Measurements from ENCODE around the gene TMEM242. TPM values are rescaled to one million over a fixed set of nuclear protein-coding genes. Genes with fewer than 3 reads are reported as not detected.

The TMEM242 gene
- total and polyA plus RNA-seq, 2 of the 8 experiments (the other 6 are each of a cell fraction or from before 2014, with no cell fraction given) = 2.4 to 9.0 TPM

DNA sequence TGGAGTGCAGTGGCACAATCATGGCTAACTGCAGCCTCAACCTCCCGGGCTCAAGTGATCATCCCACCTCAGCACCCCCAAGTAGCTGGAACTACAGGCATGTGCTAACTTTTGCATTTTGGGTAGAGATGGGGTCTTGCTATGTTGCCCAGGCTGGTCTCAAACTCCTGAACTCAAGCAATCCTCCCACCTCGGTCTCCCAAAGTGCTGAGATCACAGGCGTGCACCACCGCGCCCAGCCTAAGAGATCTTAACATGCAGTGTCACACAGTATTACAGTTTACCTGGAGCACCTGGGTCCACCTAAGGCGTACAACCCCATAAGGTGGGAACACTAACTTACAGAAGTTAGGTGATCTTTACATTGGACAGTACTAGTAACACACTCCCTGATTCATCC lies 29.5 kb downstream of the TMEM242 start:
- H2BK5ac ChIP-seq (ENCODE audit: low read depth, low read length) = no peak overlapping the region
- peaks cover 0 to 6% (median 0%) of the 10 kb centered on the region in 4 experiments; a peak in 1 of 7 replicates for H3K4me1 ChIP-seq (replicated peaks in 1 of 4; ENCODE audit: control insufficient read depth in 3 of 4, insufficient read depth in 4 of 4, low read length in 3 of 4)
- H4K5ac ChIP-seq (ENCODE audit: insufficient read length, low read depth, low read length) = no peak overlapping the region
- FAIRE-seq (no peak), DNase-seq (ENCODE audit: low read depth in 1 of 2, low spot score in 2 of 2) (no peak)
- H3K9ac ChIP-seq (replicated peaks in 1 of 4; ENCODE audit: extremely low read depth in 1 of 4, low read depth in 3 of 4, low read length in 3 of 4) = no peak overlapping the region
- H3K36me3 ChIP-seq (ENCODE audit: control insufficient read depth in 2 of 4, insufficient read depth in 4 of 4, low read length in 3 of 4) = no peaks in the 10 kb centered on the region; a peak in 1 of 8 replicates
- H3K27ac ChIP-seq (ENCODE audit: low read depth, low read length) = no peak overlapping the region
- H2BK15ac ChIP-seq (ENCODE audit: low read length) = no peak overlapping the region
- no peak overlapping the region for H4K91ac ChIP-seq (replicated peaks; ENCODE audit: insufficient read length, low read length)
- H2BK12ac ChIP-seq (ENCODE audit: low read depth, low read length) = no peak overlapping the region
- H3K79me2 ChIP-seq (ENCODE audit: control insufficient read depth in 1 of 2, insufficient read depth in 2 of 2, low read length in 2 of 2) = peaks cover 0 to 2% of the 10 kb centered on the region in 2 experiments; a peak in 1 of 4 replicates
- H3K18ac ChIP-seq (ENCODE audit: extremely low read depth, low read length) = no peak overlapping the region
- no peaks in the 10 kb centered on the region for H4K20me1 ChIP-seq (replicated peaks in 1 of 2; ENCODE audit: control insufficient read depth in 1 of 2, insufficient read depth in 2 of 2, low read length in 2 of 2)
- no peaks in the 10 kb centered on the region for H3K27me3 ChIP-seq (replicated peaks in 1 of 4; ENCODE audit: control insufficient read depth in 3 of 4, extremely low read depth in 1 of 4, insufficient read depth in 3 of 4, low read length in 3 of 4)
- H3K9me3 ChIP-seq (ENCODE audit: insufficient read depth in 2 of 2, low read depth in 1 of 2, low read length in 1 of 2) = no peaks in the 10 kb centered on the region
- H3K14ac ChIP-seq (ENCODE audit: insufficient read length) = no peak overlapping the region
- 85% methylated on average over 6 of the region's 6 CpGs; no CpG with 5 or more reads in 1 of the 2 experiments for WGBS, 2 experiments (ENCODE audit: extremely low coverage in 1 of 2, insufficient coverage in 1 of 2, insufficient read length in 1 of 2, insufficient replicate concordance in 2 of 2, low coverage in 1 of 2, low lambda C conversion rate in 2 of 2, missing lambda C conversion rate in 1 of 2)
- H3K4ac ChIP-seq (replicated peaks; ENCODE audit: insufficient read length, low read depth, low read length) = no peak overlapping the region
- ChIA-PET CTCF (ENCODE audit: partially characterized antibody) (interaction anchor here (1.3 kb wide), 1 partner anchor 21 kb away, joined by 4 read pairs; no protein-coding TSS in a partner anchor), POLR2A (ENCODE audit: partially characterized antibody) (no interaction called here)
- H2AFZ ChIP-seq (ENCODE audit: low read length) = no peak overlapping the region
- no peak overlapping the region for H4K8ac ChIP-seq (ENCODE audit: extremely low read depth, insufficient read depth, low read length)
- no peak overlapping the region for H2BK120ac ChIP-seq (replicated peaks; ENCODE audit: low read depth, low read length)
- TF ChIP-seq, protein P1, sequence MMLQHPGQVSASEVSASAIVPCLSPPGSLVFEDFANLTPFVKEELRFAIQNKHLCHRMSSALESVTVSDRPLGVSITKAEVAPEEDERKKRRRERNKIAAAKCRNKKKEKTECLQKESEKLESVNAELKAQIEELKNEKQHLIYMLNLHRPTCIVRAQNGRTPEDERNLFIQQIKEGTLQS (IDR thresholded peaks at IDR 0.05; ENCODE audit: insufficient read depth, low read depth, low read length) = no peak
- TF ChIP-seq SRF (IDR thresholded peaks at IDR 0.05; ENCODE audit: low read depth, low read length) (no peak), MAFK (IDR thresholded peaks at IDR 0.05; ENCODE audit: low read depth, low read length) (no peak), POLR2AphosphoS5 (IDR thresholded peaks at IDR 0.05; ENCODE audit: low read depth, low read length) (no peak), ZNF274 (IDR thresholded peaks at IDR 0.05; ENCODE audit: borderline replicate concordance, extremely low read depth, low read length) (no peak), HDAC6 (IDR thresholded peaks at IDR 0.05; ENCODE audit: low read depth, low read length) (no peak)
- TF ChIP-seq, protein P2, sequence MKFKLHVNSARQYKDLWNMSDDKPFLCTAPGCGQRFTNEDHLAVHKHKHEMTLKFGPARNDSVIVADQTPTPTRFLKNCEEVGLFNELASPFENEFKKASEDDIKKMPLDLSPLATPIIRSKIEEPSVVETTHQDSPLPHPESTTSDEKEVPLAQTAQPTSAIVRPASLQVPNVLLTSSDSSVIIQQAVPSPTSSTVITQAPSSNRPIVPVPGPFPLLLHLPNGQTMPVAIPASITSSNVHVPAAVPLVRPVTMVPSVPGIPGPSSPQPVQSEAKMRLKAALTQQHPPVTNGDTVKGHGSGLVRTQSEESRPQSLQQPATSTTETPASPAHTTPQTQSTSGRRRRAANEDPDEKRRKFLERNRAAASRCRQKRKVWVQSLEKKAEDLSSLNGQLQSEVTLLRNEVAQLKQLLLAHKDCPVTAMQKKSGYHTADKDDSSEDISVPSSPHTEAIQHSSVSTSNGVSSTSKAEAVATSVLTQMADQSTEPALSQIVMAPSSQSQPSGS (IDR thresholded peaks at IDR 0.05; ENCODE audit: low read length) = no peak
- TF ChIP-seq, protein P3, sequence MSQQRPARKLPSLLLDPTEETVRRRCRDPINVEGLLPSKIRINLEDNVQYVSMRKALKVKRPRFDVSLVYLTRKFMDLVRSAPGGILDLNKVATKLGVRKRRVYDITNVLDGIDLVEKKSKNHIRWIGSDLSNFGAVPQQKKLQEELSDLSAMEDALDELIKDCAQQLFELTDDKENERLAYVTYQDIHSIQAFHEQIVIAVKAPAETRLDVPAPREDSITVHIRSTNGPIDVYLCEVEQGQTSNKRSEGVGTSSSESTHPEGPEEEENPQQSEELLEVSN (IDR thresholded peaks at IDR 0.05) = no peak
- no peak overlapping the region for H3K23ac ChIP-seq (ENCODE audit: insufficient read length)
- no peak overlapping the region for H3K4me2 ChIP-seq (ENCODE audit: insufficient read depth in 1 of 2, low read depth in 2 of 2, low read length in 2 of 2)
- no peak overlapping the region for H2AK5ac ChIP-seq (ENCODE audit: low read depth, low read length)
- no peak overlapping the region for H2BK20ac ChIP-seq (ENCODE audit: low read length)
- H3K23me2 ChIP-seq (ENCODE audit: low read depth, low read length) = no peaks in the 10 kb centered on the region
- H3K56ac ChIP-seq (replicated peaks; ENCODE audit: insufficient read length, low read depth, low read length) = no peak overlapping the region
- no peaks in the 10 kb centered on the region; the same call in 1 of the 2 replicates for H3K79me1 ChIP-seq (ENCODE audit: low read depth, low read length)
- H3K4me3 ChIP-seq (ENCODE audit: extremely low read depth in 1 of 4, insufficient read depth in 2 of 4, low read depth in 3 of 4, low read length in 4 of 4) = no peak overlapping the region

All from H1 (cell line).